C1 segment of cervical spinal cord (tissue), 14 donors: ENCODE results near the gene EML6.

Source experiments
- DNase-seq, 14 donors: peaks; one replicate each; lab custom pipeline; 2025; lab: John Stamatoyannopoulos, UW

Gene EML6

GRCh38 chr2:54755641-54756326 lies 32.3 kb downstream of the EML6 start:
- DNase-seq: no peak

- no peak for DNase-seq
Observed at GRCh38 chr2:54757500-54757899, 34.0 kb downstream of the EML6 start.

GRCh38 chr2:54758951-54759350 lies 35.5 kb downstream of the EML6 start:
- DNase-seq: no peak

DNA sequence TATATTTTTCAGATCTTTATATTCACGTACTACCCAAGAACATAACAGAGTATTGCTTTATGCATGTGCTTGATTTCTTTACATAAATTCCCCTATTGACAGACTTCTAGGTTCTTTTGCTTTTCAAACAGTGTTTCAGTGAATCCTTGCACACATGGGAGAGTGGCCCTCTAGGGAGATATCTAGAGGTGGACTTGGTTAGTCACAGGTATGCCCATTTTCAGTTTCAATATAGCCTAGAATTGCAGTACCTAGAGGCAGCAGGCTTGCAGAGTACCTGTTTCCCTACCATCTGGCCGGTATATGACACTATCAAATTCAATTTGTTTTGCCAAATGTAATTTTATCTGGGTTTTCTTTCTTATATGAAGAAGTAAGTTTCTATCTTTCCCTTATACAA lies 36.8 kb downstream of the EML6 start:
- DNase-seq: no peak

- peak in 1 of 14 donors; percentile 3 for DNase-seq
Observed at GRCh38 chr2:54763636-54764291, 40.3 kb downstream of the EML6 start.

- no peak for DNase-seq
Observed at GRCh38 chr2:54767921-54768320, 44.5 kb downstream of the EML6 start.

GRCh38 chr2:54768772-54769428 lies 45.4 kb downstream of the EML6 start:
- DNase-seq: no peak

DNA sequence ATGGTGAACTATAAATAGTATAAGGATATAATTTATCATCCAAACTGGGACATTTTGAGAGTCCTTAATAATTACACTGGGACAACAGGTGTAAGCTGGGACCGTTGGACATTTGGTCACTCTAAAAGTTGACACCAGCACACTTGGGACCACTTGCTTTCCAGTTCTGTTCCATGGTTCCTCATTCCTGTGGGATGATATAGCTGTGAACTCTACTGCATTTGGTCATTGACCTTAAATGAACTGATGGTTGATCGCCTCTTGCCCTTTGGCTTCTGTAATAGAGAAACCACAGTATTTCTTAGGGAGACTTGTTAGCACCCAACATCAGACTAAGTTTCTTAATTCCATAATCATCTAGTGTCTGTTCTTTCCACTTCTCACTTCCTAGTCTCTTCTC lies 46.7 kb downstream of the EML6 start:
- no peak for DNase-seq

DNA sequence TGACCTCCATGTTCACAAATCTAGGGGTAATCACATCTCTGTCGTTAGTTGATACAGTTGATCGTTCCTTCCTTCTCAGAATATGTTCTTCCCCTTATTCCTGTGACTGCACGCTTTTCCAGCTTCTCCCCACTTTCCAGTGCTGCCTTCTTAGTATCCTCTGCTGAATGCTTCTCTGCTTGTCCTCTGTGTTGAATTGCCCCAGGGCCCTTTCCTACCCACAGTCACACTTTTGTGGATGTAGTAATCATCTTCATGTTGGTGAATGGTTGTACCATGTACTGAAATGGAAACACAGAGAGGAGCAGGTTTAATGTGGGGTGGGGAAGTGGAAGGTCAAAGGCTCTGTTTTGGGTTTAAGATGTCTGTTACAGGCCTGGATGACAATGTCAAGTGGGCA lies 47.2 kb downstream of the EML6 start:
- DNase-seq: no peak

GRCh38 chr2:54771166-54771885 lies 47.9 kb downstream of the EML6 start:
- DNase-seq: no peak

DNA sequence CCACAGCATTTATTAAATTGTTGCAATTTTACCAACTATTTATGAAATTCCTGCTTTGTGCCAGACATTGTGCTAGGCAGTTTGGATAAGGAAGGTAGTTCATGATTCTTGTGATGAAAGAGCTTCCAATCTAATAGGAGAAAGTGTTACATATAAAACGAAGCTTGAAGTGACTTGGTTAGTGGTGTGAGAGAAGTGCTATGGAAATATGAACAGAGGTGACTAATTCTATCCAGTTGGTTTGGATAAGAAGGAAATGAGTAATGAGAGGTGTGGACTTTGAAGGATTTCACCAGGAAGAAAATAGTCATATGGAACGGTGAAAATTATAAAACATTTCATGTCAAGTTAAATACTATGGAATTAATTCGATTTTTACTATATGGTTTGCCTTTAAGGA lies 48.6 kb downstream of the EML6 start:
- DNase-seq: no peak

GRCh38 chr2:54772531-54772930 lies 49.1 kb downstream of the EML6 start:
- no peak for DNase-seq

DNA sequence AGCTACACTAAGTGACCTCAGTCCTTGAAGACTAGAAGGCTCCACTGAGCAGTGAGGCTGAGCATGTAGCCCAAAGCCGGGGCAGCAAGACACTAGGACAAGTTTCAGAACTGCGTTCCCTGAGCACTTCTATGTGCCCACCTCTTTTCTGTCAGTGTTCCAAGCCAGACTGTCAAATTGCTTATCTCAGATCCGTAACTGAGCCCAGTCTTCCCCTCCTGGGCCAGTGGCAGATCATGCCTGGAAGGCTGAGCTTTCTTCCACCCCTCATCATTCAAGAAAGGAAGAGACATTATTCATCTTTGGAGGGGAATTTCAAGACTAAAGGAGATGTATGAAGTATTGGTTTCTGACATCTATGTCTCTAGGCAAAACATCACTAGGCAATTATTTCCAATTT lies 49.8 kb downstream of the EML6 start:
- no peak for DNase-seq

DNA sequence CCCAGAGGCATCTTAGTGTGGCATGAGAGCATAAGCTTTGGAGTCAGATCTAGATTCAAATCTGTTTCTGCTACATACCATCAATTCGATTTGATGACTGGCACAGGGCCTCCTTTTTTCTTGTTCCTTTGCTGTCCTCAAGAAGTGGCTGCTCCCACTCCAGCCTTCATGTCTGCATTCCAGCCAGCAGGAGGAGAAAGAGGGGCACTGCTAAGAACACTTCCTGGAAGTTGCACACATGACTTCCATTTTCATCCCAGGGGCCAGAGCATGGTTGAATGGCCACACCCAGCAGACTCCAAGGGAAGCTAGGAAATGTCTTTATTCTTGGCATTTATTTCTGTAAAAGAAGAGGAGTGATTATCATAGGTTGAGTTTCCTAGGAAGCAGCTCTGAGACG lies 50.4 kb downstream of the EML6 start:
- DNase-seq: no peak

DNA sequence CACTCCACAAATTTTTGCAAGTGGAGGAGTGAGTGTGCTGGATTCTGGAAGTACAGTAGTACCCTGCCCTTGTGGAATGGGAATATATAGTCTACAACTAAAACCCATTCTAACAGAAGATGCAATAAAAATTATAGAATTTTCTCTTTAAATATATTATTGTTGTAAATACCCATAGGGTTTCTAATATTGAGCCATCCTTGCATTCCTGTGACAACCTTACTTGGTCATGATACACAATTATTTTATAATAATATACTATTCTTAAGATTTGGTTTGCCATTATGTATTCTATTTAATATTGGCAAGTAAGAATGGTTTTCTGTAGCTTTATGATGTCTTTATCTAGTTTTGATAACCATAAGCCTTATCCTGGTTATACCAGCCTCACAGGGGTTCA lies 52.2 kb downstream of the EML6 start:
- DNase-seq: no peak

- no peak for DNase-seq
Observed at GRCh38 chr2:54776494-54776893, 53.0 kb downstream of the EML6 start.

DNA sequence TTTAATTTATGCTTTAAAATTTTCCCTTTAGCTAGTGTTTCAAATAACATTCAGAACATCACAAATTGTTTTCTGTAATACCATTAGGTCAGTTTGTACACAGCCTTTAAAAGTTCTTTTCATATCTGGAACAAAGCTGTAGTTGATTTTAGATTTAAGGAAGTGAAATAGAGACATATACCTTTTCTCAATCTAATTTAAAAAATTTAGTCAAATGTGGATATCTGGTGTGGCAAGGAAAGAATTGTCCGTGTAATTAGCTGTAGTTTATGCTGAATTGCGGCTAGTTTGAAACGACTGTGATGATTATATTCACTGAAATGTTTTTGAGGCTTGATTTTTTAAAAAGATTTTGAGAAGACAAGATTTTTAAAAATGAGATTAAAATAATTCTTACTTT lies 59.9 kb downstream of the EML6 start:
- DNase-seq: no peak

GRCh38 chr2:54787270-54787669 lies 63.8 kb downstream of the EML6 start:
- DNase-seq: no peak

DNA sequence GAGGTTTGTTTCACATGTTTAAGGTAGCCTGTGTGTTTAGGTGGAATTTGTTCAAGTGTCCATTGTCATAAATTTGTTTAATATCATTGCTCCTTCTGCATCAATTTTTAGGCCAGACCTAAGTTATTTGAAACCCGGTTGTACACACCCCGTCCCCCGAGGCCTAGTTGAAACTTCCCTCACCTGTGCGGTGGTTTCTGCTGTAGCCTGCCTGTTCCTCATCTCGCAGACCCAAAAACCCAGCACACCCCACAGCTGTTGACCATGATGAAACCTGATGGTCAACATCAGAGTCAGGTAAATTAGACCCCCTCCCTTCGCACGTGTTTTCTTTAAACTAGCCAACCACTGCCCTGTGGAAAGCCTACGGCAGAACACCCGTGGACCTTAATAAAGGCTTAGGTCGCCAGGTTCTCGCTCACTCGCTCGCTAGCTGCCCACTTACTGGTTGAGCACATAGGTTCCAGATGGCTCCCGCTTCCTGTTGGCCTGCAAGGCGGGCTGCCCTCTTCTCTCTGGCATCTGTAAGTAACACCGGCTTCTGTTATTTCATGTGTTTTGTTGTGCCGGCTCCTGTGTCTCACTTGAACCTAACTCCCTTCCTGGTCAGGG lies 64.4 kb downstream of the EML6 start:
- no peak for DNase-seq

- DNase-seq: no peak
Observed at GRCh38 chr2:54789878-54790277, 66.4 kb downstream of the EML6 start.

- no peak for DNase-seq
Observed at GRCh38 chr2:54791831-54792230, 68.4 kb downstream of the EML6 start.

GRCh38 chr2:54797307-54797706 lies 73.8 kb downstream of the EML6 start:
- DNase-seq: no peak
